GM06990 (cell line): ENCODE results near the gene CHAF1A.

ENCODE experiments used
- DNase-seq: peaks from one replicate; pipeline ENCODE4 v3.0.0-alpha.2; 2011; ENCODE audit not compliant: insufficient read length; ENCODE audit errors: extremely low read depth
- H3K27me3 ChIP-seq: replicated peaks from 2 replicates; pipeline ENCODE4 v1.6.0; 2011; ENCODE audit warnings: low read length; ENCODE audit not compliant: control insufficient read depth, insufficient read depth
- H3K36me3 ChIP-seq: 2 replicates; pipeline ENCODE4 v1.5.1; 2011; ENCODE audit warnings: low read length; ENCODE audit not compliant: control insufficient read depth, insufficient read depth
- H3K4me3 ChIP-seq: replicated peaks from 2 replicates; pipeline ENCODE4 v1.5.1; 2011; ENCODE audit warnings: low read depth, mild to moderate bottlenecking, control low read depth, low read length
- CTCF ChIP-seq: IDR thresholded peaks from 2 replicates; pipeline ENCODE4 v1.5.1; 2011; ENCODE audit warnings: low read length, control low read depth, mild to moderate bottlenecking, inconsistent platforms; ENCODE audit not compliant: insufficient read depth, poor library complexity, severe bottlenecking

The CHAF1A gene

DNA sequence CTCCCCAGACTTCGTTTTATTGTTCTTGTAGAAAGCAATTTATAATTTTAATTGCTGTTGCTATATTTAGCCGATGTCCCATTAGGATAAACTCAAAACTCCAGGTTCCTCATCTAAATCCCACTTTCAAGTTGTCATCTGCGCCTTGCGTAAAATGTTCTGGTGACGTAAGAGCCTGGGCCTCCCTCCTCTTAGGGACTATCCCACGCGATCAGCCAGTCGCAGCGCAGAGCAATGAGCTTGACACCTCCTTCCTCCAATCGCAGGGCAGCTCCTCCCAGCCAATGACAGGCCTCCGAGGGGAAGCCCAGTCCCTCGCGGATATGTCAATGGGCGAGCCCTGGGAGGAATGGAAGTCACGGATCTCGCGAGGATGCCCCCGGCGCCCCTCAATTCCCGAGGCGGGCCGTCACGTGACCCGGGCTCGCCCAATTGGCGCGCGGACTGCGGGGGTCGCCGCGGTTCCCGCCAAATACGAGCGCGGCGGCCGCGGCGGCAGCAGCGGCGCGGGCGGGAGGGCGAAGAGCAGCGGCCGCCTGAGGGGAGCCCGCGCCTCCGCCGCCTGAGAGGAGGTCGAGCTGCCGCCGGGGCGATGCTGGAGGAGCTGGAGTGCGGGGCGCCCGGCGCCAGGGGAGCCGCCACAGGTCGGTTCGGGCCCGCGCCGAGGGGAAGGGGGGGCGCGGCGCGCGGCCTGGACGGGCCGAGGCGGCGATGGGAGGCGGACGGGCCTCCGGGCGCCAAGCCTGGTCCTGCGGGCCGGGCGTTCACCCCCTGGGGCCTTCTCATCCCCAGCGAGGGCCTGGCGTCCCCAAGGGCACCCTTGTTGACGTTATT, at the start of gene CHAF1A:
Gene CHAF1A (plus strand): TSS at position 470 of the 834 bp plus-strand sequence. CDS start 123 bp downstream, at position 593.
- TF ChIP-seq CTCF, result no peak

DNA sequence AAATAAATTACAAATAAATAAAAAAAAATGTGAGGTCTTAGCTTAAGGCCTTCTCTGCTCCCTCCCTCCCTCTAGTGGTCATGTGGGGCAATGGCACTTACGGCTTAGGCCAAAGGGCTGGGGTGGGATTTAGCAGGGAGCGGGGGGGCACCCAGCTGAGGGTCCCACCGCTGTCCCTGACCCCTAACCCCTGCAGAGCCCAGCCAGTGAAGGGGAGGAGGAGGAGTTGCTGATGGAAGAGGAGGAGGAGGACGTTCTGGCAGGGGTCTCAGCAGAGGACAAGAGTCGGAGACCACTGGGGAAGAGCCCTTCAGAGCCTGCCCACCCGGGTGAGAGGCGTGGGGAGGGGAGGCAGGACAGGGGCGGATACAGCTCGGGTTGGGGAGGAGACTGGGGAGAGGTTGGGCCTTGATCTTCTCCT, 49.7 kb upstream of the CHAF1A start:
- Histone ChIP-seq H3K27me3 (no peaks in the 10 kb centered on the region), H3K4me3 (no peak overlapping the region), H3K36me3 (peaks cover 2% of the 10 kb centered on the region)
- no peak for DNase-seq
- TF ChIP-seq CTCF, result peak; percentile 85

More for the DNA sequence above, at the start of gene CHAF1A:
- peak; percentile 98 for DNase-seq
- H3K27me3 ChIP-seq, result no peaks in the 10 kb centered on the region
- peaks cover 1% of the 10 kb centered on the region; the same call in 1 of the 2 replicates for H3K36me3 ChIP-seq
- peak within 1 kb of the TSS; percentile 91 for H3K4me3 ChIP-seq

DNA sequence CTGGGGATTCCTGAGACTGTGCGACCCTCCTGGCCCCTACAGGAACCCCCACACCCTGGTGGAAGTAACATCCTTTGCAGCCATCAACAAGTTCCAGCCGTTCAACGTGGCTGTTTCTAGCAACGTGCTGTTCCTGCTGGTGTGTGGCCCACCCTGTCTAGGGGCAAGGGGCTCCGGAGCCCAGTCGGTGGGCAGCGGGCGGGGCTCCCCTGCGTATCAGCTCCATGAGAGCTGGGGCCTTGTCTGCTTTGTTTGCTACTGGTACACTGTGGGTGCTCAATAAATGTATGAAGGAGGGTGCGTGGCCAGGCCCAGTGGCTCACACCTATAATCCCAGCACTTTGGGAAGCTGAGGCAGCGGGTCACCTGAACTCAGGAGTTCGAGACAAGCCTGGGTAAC, 48.2 kb upstream of the CHAF1A start:
- TF ChIP-seq CTCF, result no peak
- Histone ChIP-seq H3K27me3 (no peaks in the 10 kb centered on the region), H3K4me3 (no peak overlapping the region), H3K36me3 (peaks cover 8% of the 10 kb centered on the region)
- DNase-seq, result no peak

DNA sequence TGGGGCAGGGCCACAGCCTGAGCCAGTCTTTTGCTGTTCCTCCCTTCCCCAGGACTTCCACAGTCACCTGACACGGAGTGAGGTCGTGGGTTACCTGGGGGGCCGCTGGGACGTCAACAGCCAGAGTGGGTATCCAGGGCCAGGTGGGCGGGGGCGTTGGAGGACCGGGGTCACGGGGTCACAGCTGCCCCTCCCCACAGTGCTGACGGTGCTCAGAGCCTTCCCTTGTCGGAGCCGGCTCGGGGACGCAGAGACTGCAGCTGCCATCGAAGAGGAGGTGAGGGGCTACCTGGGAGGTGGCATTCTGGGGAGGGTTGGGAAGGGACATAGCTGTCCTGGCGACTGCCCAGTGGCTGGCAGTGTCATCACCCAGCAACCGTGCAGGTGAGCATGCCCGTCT, 47.5 kb upstream of the CHAF1A start:
- Histone ChIP-seq H3K27me3 (no peaks in the 10 kb centered on the region), H3K4me3 (no peak overlapping the region), H3K36me3 (peaks cover 11% of the 10 kb centered on the region)
- no peak for TF ChIP-seq CTCF
- no peak for DNase-seq

DNA sequence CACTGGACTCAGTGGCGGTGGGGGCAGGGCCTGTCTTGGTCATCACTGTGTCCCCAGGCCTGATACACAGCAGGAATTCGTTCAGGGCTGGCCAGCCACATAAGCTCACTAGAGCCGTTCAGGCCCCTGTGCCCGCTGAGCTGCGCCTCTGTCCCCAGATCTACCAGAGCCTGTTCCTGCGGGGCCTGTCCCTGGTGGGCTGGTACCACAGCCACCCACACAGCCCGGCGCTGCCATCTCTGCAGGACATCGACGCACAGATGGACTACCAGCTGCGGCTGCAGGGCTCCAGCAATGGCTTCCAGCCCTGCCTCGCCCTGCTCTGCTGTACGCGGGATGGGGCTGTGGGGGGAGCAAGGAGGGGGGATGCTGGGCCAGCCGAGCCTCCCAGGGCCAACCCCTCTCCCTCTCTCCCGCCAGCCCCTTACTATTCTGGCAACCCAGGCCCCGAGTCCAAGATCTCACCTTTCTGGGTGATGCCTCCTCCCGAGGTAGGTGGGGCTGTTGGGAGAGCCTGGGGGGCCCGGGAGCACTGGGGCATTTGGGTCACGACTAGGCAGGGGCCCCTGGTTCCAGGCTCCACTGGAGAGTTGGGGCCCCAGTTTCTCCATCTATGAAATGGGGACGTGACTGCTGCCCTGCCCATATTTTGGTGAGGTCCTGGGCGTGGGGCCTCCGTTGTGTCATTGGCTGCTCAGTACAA, 45.2 kb upstream of the CHAF1A start:
- H3K36me3 ChIP-seq, result peaks cover 25% of the 10 kb centered on the region
- H3K4me3 ChIP-seq, result no peak overlapping the region
- TF ChIP-seq CTCF, result no peak
- DNase-seq, result no peak
- H3K27me3 ChIP-seq, result no peaks in the 10 kb centered on the region
